Measurements from ENCODE around the gene CDC42BPB.

CDC42BPB gene

GRCh38 chr14:103073876-103074728 lies 16.8 kb upstream of the CDC42BPB start:
- DNase-seq (no peak), ATAC-seq (ENCODE audit: insufficient read depth, low read depth) (no peak)
- no peaks in the 10 kb centered on the region for H3K79me2 ChIP-seq (ENCODE audit: insufficient read depth, low read length)
- TF ChIP-seq EZH2 (IDR thresholded peaks at IDR 0.05; ENCODE audit: borderline replicate concordance, low read depth, low read length, severe bottlenecking), result no peak
- TF ChIP-seq, protein P1, sequence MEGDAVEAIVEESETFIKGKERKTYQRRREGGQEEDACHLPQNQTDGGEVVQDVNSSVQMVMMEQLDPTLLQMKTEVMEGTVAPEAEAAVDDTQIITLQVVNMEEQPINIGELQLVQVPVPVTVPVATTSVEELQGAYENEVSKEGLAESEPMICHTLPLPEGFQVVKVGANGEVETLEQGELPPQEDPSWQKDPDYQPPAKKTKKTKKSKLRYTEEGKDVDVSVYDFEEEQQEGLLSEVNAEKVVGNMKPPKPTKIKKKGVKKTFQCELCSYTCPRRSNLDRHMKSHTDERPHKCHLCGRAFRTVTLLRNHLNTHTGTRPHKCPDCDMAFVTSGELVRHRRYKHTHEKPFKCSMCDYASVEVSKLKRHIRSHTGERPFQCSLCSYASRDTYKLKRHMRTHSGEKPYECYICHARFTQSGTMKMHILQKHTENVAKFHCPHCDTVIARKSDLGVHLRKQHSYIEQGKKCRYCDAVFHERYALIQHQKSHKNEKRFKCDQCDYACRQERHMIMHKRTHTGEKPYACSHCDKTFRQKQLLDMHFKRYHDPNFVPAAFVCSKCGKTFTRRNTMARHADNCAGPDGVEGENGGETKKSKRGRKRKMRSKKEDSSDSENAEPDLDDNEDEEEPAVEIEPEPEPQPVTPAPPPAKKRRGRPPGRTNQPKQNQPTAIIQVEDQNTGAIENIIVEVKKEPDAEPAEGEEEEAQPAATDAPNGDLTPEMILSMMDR (IDR thresholded peaks at IDR 0.05; ENCODE audit: borderline replicate concordance, extremely low read depth, low read length, poor library complexity, severe bottlenecking), result no peak
- no peak overlapping the region for H3K4me3 ChIP-seq (ENCODE audit: low read depth in 1 of 2, low read length in 2 of 2)
- H2AFZ ChIP-seq (ENCODE audit: low read depth, low read length), result no peak overlapping the region
- no peaks in the 10 kb centered on the region for H3K36me3 ChIP-seq (ENCODE audit: insufficient read depth, low read length)
- no peaks in the 10 kb centered on the region for H3K9me3 ChIP-seq (ENCODE audit: insufficient read depth, low read length, severe bottlenecking)
- no peak overlapping the region for H3K9ac ChIP-seq (ENCODE audit: low read depth, low read length)
- H3K4me2 ChIP-seq (ENCODE audit: insufficient read depth, low read length), result no peak overlapping the region
- H4K20me1 ChIP-seq (ENCODE audit: insufficient read depth, low read length), result peaks cover 3% of the 10 kb centered on the region; the same call in 1 of the 2 replicates
- peaks cover 11% of the 10 kb centered on the region for H3K4me1 ChIP-seq (ENCODE audit: insufficient read depth, low read length)
- H3K27ac ChIP-seq (ENCODE audit: low read length), result no peak overlapping the region
- peaks cover 9% of the 10 kb centered on the region for H3K27me3 ChIP-seq (ENCODE audit: insufficient read depth, low read length, poor library complexity)

DNA sequence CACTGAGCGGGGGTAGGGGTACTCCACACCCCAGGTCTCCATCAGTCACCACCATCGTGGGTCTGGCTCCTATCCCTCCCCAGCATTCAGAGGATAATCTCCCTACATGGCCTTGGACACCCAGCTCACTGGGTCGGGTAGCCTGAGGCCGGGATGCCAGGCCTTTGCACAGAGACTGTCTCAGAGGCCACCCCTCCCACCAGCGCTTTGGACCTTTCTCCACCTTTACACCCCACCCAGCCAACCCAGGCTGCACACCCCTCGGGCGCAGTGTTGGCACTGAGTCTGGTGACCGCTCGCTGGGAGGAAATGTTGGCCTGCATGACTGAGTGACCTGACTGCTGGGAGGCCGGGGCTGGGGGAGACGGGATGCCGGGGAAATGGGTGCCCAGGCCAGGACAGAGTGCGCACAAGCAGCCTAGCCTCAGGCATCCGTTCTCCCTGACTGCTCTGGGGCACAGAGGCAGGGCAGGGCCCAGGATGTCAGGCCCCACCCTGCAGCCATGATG lies 16.1 kb upstream of the CDC42BPB start:
- no peaks in the 10 kb centered on the region for H3K9me3 ChIP-seq (ENCODE audit: insufficient read depth, low read length, severe bottlenecking)

GRCh38 chr14:103072595-103073366 lies 15.4 kb upstream of the CDC42BPB start:
- H3K27ac ChIP-seq (ENCODE audit: low read length), result no peak overlapping the region
- no peaks in the 10 kb centered on the region for H3K79me2 ChIP-seq (ENCODE audit: insufficient read depth, low read length)
- H3K4me2 ChIP-seq (ENCODE audit: insufficient read depth, low read length), result no peak overlapping the region
- H3K4me1 ChIP-seq (ENCODE audit: insufficient read depth, low read length), result peaks cover 11% of the 10 kb centered on the region
- peaks cover 9% of the 10 kb centered on the region for H3K27me3 ChIP-seq (ENCODE audit: insufficient read depth, low read length, poor library complexity)
- H4K20me1 ChIP-seq (ENCODE audit: insufficient read depth, low read length), result peaks cover 3% of the 10 kb centered on the region; the same call in 1 of the 2 replicates
- no peak overlapping the region for H3K9ac ChIP-seq (ENCODE audit: low read depth, low read length)
- ATAC-seq (ENCODE audit: insufficient read depth, low read depth), result no peak
- no peak for DNase-seq
- no peaks in the 10 kb centered on the region for H3K36me3 ChIP-seq (ENCODE audit: insufficient read depth, low read length)
- H3K4me3 ChIP-seq (ENCODE audit: low read depth in 1 of 2, low read length in 2 of 2), result no peak overlapping the region
- H2AFZ ChIP-seq (ENCODE audit: low read depth, low read length), result no peak overlapping the region
- TF ChIP-seq EZH2 (IDR thresholded peaks at IDR 0.05; ENCODE audit: borderline replicate concordance, low read depth, low read length, severe bottlenecking), result no peak
- TF ChIP-seq, protein P1 (IDR thresholded peaks at IDR 0.05; ENCODE audit: borderline replicate concordance, extremely low read depth, low read length, poor library complexity, severe bottlenecking), result no peak
- no peaks in the 10 kb centered on the region for H3K9me3 ChIP-seq (ENCODE audit: insufficient read depth, low read length, severe bottlenecking)

More for the DNA sequence above, 16.1 kb upstream of the CDC42BPB start:
- no peak for DNase-seq
- Histone ChIP-seq H2AFZ (ENCODE audit: low read depth, low read length) (no peak overlapping the region), H3K4me1 (ENCODE audit: insufficient read depth, low read length) (peaks cover 11% of the 10 kb centered on the region), H3K9ac (ENCODE audit: low read depth, low read length) (no peak overlapping the region), H3K79me2 (ENCODE audit: insufficient read depth, low read length) (no peaks in the 10 kb centered on the region), H3K27ac (ENCODE audit: low read length) (no peak overlapping the region), H3K36me3 (ENCODE audit: insufficient read depth, low read length) (no peaks in the 10 kb centered on the region), H3K4me2 (ENCODE audit: insufficient read depth, low read length) (no peak overlapping the region), H4K20me1 (ENCODE audit: insufficient read depth, low read length) (peaks cover 3% of the 10 kb centered on the region; the same call in 1 of the 2 replicates), H3K27me3 (ENCODE audit: insufficient read depth, low read length, poor library complexity) (peaks cover 9% of the 10 kb centered on the region), H3K4me3 (ENCODE audit: low read depth in 1 of 2, low read length in 2 of 2) (no peak overlapping the region)
- no peak for ATAC-seq (ENCODE audit: insufficient read depth, low read depth)
- TF ChIP-seq EZH2 (IDR thresholded peaks at IDR 0.05; ENCODE audit: borderline replicate concordance, low read depth, low read length, severe bottlenecking), result no peak
- TF ChIP-seq, protein P1 (IDR thresholded peaks at IDR 0.05; ENCODE audit: borderline replicate concordance, extremely low read depth, low read length, poor library complexity, severe bottlenecking), result no peak

Data from DND-41 (cell line).